ENCODE data around the gene TMPRSS2. TPM values are rescaled to one million over a fixed set of nuclear protein-coding genes. Genes with fewer than 3 reads are reported as not detected.

Gene TMPRSS2
- total and polyA plus RNA-seq, 9 of the 15 experiments (the other 6 are each of a cell fraction or from before 2014, with no cell fraction given) = 0.20 TPM; not detected in 8

DNA sequence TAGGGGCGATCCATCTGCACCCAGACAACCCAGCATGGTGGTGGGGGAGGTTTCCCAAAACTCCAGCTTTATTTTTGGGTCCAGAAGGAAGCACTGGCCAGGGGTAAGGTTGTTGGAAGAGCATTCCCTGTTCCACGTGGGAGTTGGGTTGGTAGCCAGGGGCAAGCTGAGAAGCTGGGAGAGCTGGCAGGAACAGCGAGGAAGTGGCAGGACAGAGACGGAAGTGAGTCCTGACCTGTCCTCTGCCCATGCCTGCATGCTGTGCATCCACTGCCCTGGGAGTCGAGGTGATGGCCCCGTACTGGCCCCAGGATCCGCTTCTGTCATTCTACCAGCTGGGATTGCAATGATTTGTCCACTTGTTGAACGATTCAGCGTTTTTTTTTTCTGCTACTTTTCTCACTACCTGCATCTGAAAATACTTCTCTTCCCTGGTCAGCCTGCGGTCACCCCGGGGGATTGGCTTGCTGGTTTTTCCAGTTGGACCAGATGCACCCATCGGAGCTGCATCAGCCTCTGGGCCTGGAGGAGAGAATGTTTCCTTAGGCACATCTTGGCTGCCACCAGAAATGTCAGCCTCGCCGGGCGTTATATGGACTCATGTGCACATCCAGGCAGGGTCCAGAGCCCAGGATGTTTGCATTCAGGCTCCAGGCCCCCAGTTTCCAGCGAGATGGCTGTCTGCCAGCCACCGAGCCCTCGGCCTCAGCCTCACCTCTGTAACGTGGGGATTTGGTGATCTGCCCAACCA, 28.3 kb upstream of the TMPRSS2 start:
- Histone ChIP-seq H3K79me2 (ENCODE audit: control insufficient read depth, insufficient read depth, low read length) (no peaks in the 10 kb centered on the region), H3K36me3 (ENCODE audit: control insufficient read depth, insufficient read depth, low read length) (no peaks in the 10 kb centered on the region), H3K9me3 (replicated peaks; ENCODE audit: control insufficient read depth, insufficient read depth, low read depth, low read length) (no peaks in the 10 kb centered on the region), H4K20me1 (replicated peaks; ENCODE audit: control insufficient read depth, insufficient read depth, low read length) (no peaks in the 10 kb centered on the region), H3K4me3 (no peak overlapping the region), H3K27me3 (ENCODE audit: control insufficient read depth in 2 of 2, insufficient read depth in 2 of 2, low read length in 2 of 2) (peaks cover 19 to 39% of the 10 kb centered on the region in 2 experiments; a peak in 4 of 5 replicates), H3K9me1 (ENCODE audit: control insufficient read depth, insufficient read depth, low read length) (no peaks in the 10 kb centered on the region), H2AFZ (ENCODE audit: low read depth, low read length) (no peak overlapping the region), H3K4me1 (replicated peaks in 1 of 2; ENCODE audit: control insufficient read depth in 2 of 2, insufficient read depth in 2 of 2, low read length in 2 of 2) (no peaks in the 10 kb centered on the region), H3K9ac (ENCODE audit: insufficient read depth in 1 of 2, low read depth in 2 of 2, low read length in 2 of 2) (no peak overlapping the region; a peak in 1 of 4 replicates), H3K27ac (ENCODE audit: extremely low read depth, low read depth, low read length) (no peak overlapping the region), H3K4me2 (ENCODE audit: insufficient read depth, low read length) (no peak overlapping the region)
- FAIRE-seq = no peak
- no peak for ATAC-seq
- BruUV-seq (replicated peaks) = no TSS peak
- WGBS (ENCODE audit: insufficient coverage, low coverage, missing lambda C conversion rate) = 0% methylated on average over 19 of the region's 19 CpGs
- ChIA-PET CTCF (ENCODE audit: low intra/inter-chr PET ratio) (no interaction called here), POLR2A (interaction anchor here (2.5 kb wide), 1 partner anchor 9 kb away, joined by 6 read pairs; no protein-coding TSS in a partner anchor)
- in situ Hi-C loops (cut with MboI) (no loop called here), intact Hi-C loops (cut with micrococcal nuclease) (no loop called here)
- DNase-seq (ENCODE audit: extremely low read depth in 1 of 4, low spot score in 3 of 4) = no peak
- no peak for TF ChIP-seq SUPT5H (IDR thresholded peaks at IDR 0.05)
- TF ChIP-seq PHF20 (IDR thresholded peaks at IDR 0.05; ENCODE audit: partially characterized antibody) = no peak

DNA sequence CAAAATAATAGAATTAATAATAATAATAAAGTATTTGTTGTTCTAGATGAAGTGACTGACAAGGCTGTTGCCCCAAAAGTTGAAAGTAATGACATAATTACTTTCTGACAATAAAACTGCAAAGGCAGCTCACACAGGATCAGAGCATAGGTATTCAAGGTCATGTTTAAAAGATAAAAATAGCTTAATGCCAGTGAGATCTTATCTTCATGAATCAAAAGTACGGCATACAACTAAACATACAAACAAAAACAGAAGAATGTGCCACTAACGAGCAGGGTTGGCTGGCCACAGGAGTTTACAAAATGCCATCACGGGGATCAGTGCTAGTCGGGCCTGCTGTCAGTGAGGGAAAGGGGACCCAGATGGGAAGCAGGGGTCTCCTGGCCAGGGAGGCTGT, 22.4 kb upstream of the TMPRSS2 start:
- ChIA-PET POLR2A (no interaction called here), CTCF (ENCODE audit: low intra/inter-chr PET ratio) (no interaction called here)
- Histone ChIP-seq H3K36me3 (ENCODE audit: control insufficient read depth, insufficient read depth, low read length) (no peaks in the 10 kb centered on the region), H3K27ac (ENCODE audit: extremely low read depth, low read depth, low read length) (no peak overlapping the region), H3K4me3 (no peak overlapping the region), H3K9ac (ENCODE audit: insufficient read depth in 1 of 2, low read depth in 2 of 2, low read length in 2 of 2) (no peak overlapping the region), H3K9me3 (replicated peaks; ENCODE audit: control insufficient read depth, insufficient read depth, low read depth, low read length) (no peaks in the 10 kb centered on the region), H3K4me2 (ENCODE audit: insufficient read depth, low read length) (no peak overlapping the region), H2AFZ (ENCODE audit: low read depth, low read length) (no peak overlapping the region), H4K20me1 (replicated peaks; ENCODE audit: control insufficient read depth, insufficient read depth, low read length) (no peaks in the 10 kb centered on the region), H3K4me1 (replicated peaks in 1 of 2; ENCODE audit: control insufficient read depth in 2 of 2, insufficient read depth in 2 of 2, low read length in 2 of 2) (no peaks in the 10 kb centered on the region), H3K27me3 (ENCODE audit: control insufficient read depth in 2 of 2, insufficient read depth in 2 of 2, low read length in 2 of 2) (peaks cover 3 to 36% of the 10 kb centered on the region in 2 experiments; a peak in 2 of 5 replicates), H3K9me1 (ENCODE audit: control insufficient read depth, insufficient read depth, low read length) (no peaks in the 10 kb centered on the region), H3K79me2 (ENCODE audit: control insufficient read depth, insufficient read depth, low read length) (no peaks in the 10 kb centered on the region)
- in situ Hi-C loops (cut with MboI) = no loop called here
- no peak for TF ChIP-seq C11orf30 (IDR thresholded peaks at IDR 0.05; ENCODE audit: low read depth)
- TF ChIP-seq ZNF146 (CRISPR knock-in tag; IDR thresholded peaks at IDR 0.05; ENCODE audit: unreplicated experiment) = no peak
- TF ChIP-seq XRCC3 (IDR thresholded peaks at IDR 0.05) = no peak
- TF ChIP-seq CTBP1 (IDR thresholded peaks at IDR 0.05; ENCODE audit: borderline replicate concordance) = no peak
- no peak for TF ChIP-seq RCOR1 (IDR thresholded peaks at IDR 0.05; ENCODE audit: borderline replicate concordance in 1 of 2, low read depth in 2 of 2, low read length in 2 of 2)
- no peak for TF ChIP-seq CEBPG (CRISPR knock-in tag; IDR thresholded peaks at IDR 0.05)
- no peak for TF ChIP-seq CEBPG (tag; conservative IDR thresholded peaks at IDR 0.05 in 1 of 2, IDR thresholded peaks at IDR 0.05 in 1 of 2)
- TF ChIP-seq, protein P1, sequence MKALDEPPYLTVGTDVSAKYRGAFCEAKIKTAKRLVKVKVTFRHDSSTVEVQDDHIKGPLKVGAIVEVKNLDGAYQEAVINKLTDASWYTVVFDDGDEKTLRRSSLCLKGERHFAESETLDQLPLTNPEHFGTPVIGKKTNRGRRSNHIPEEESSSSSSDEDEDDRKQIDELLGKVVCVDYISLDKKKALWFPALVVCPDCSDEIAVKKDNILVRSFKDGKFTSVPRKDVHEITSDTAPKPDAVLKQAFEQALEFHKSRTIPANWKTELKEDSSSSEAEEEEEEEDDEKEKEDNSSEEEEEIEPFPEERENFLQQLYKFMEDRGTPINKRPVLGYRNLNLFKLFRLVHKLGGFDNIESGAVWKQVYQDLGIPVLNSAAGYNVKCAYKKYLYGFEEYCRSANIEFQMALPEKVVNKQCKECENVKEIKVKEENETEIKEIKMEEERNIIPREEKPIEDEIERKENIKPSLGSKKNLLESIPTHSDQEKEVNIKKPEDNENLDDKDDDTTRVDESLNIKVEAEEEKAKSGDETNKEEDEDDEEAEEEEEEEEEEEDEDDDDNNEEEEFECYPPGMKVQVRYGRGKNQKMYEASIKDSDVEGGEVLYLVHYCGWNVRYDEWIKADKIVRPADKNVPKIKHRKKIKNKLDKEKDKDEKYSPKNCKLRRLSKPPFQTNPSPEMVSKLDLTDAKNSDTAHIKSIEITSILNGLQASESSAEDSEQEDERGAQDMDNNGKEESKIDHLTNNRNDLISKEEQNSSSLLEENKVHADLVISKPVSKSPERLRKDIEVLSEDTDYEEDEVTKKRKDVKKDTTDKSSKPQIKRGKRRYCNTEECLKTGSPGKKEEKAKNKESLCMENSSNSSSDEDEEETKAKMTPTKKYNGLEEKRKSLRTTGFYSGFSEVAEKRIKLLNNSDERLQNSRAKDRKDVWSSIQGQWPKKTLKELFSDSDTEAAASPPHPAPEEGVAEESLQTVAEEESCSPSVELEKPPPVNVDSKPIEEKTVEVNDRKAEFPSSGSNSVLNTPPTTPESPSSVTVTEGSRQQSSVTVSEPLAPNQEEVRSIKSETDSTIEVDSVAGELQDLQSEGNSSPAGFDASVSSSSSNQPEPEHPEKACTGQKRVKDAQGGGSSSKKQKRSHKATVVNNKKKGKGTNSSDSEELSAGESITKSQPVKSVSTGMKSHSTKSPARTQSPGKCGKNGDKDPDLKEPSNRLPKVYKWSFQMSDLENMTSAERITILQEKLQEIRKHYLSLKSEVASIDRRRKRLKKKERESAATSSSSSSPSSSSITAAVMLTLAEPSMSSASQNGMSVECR (CRISPR knock-in tag; IDR thresholded peaks at IDR 0.05) = no peak
- TF ChIP-seq ZNF57 (CRISPR knock-in tag; IDR thresholded peaks at IDR 0.05) = no peak
- TF ChIP-seq CAMTA2 (CRISPR knock-in tag; conservative IDR thresholded peaks at IDR 0.05) = no peak
- no peak for TF ChIP-seq MAFF (IDR thresholded peaks at IDR 0.05; ENCODE audit: low read length)
- no TSS peak for BruUV-seq (replicated peaks)
- WGBS (ENCODE audit: insufficient coverage, low coverage, missing lambda C conversion rate) = 1% methylated on average over 4 of the region's 4 CpGs
- intact Hi-C loops (cut with micrococcal nuclease) = no loop called here
- FAIRE-seq = no peak
- no peak for ATAC-seq
- DNase-seq (ENCODE audit: extremely low read depth in 1 of 4, low spot score in 3 of 4) = no peak
